H7 (cell line): ENCODE measurements around the gene MAN2A1. TPM values are rescaled to one million over a fixed set of nuclear protein-coding genes. Genes with fewer than 3 reads are reported as not detected.
"Not testable (repeated sequence)": the region's sequence is repeated elsewhere in the genome, so short reads cannot be mapped to it uniquely, and the experiment has no call there.

Experiments used
- DNase-seq: peaks from one replicate; pipeline ENCODE4 v3.0.0; 2012
- H3K27me3 ChIP-seq: 2 replicates; pipeline ENCODE4 v1.6.0; 2011; ENCODE audit warnings: mild to moderate bottlenecking, low read length; ENCODE audit not compliant: control insufficient read depth, insufficient read depth
- H3K36me3 ChIP-seq: replicated peaks from 2 replicates; pipeline ENCODE4 v1.5.1; 2011; ENCODE audit warnings: low read length; ENCODE audit not compliant: control insufficient read depth, insufficient read depth
- H3K4me3 ChIP-seq: 2 replicates; pipeline ENCODE4 v1.5.1; 2011; ENCODE audit warnings: low read depth, mild to moderate bottlenecking, control low read depth, low read length, moderate library complexity; ENCODE audit not compliant: insufficient read depth
- total RNA-seq: library from RNA; depleted of rRNA; stranded (reverse); fragments of >200 nt; shearing (Covaris generic); gene quantifications from 2 replicates; pipeline ENCODE4 v1.2.3, GENCODE V29; 2014

The MAN2A1 gene
- total RNA-seq, 1 experiment from 2014 or later = 53.5 TPM

DNA sequence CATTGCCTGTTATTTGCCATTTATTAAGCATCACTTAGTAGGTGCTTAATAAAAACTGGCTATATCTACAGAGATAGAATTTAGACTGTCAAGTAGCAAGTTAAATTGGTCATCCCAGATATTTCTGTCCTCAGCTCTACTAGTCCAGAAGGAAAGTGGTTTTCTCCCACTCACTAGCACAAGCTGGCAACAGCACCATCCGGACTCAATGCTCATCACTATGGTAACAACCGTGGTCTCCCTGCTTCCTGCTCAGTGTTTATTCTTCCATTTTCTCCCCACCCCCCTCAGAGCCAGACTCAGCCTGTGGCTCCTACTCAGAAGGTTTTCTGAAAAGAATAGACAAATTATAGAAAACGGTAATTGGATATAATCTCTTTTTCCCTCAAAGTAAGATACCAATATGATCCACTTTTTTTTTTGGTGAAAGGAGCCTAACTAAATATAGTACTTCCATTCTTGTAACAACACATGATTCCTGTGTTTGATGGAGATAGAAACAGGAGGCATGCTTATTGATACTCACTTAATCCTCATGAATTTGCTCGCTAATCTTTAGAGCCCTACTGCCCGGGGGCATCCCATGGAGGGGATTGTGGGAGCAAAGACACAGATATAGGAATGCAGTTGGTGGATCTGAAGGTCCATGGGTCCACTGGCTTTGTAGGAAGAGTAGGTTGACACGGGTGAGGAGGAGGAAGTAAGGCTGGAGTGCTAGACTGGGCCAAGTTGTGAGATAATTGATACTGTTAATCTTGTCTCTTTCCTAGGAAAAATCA is 191.4 kb downstream of the MAN2A1 start:
- Histone ChIP-seq H3K27me3 (no peaks in the 10 kb centered on the region), H3K4me3 (no peak overlapping the region), H3K36me3 (no peaks in the 10 kb centered on the region)
- no peak for DNase-seq

GRCh38 chr5:109882546-109882945 is 192.8 kb downstream of the MAN2A1 start:
- Histone ChIP-seq H3K27me3 (no peaks in the 10 kb centered on the region), H3K4me3 (no peak overlapping the region), H3K36me3 (no peaks in the 10 kb centered on the region)
- DNase-seq = no peak

GRCh38 chr5:109884676-109885075 is 194.9 kb downstream of the MAN2A1 start:
- Histone ChIP-seq H3K27me3 (no peaks in the 10 kb centered on the region), H3K4me3 (no peak overlapping the region), H3K36me3 (no peaks in the 10 kb centered on the region)
- DNase-seq = no peak

- Histone ChIP-seq H3K36me3 (no peaks in the 10 kb centered on the region), H3K4me3 (no peak overlapping the region), H3K27me3 (no peaks in the 10 kb centered on the region)
- DNase-seq = no peak
Measured at GRCh38 chr5:109885205-109885604, 195.5 kb downstream of the MAN2A1 start.

DNA sequence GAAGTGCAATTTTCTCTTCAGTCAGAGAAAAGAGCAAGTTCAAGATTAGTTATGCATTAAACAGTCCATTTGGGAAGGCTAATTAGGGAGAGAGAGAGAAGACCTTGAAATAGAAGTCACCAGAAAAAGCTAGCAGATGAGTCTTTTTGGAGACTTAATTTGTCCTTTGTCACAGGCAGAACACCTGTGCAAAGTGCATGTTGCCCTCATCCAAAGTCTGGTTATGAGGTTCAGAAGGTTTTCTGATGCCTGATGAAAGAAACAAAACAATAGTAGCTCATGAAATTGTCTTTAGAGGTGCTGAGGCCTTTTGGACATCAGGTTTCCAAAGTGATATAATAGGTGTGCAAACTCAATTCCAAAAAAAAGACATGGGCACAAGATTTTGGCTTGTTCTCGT is 199.3 kb downstream of the MAN2A1 start:
- no peak for DNase-seq
- H3K27me3 ChIP-seq = no peaks in the 10 kb centered on the region
- no peaks in the 10 kb centered on the region for H3K36me3 ChIP-seq
- no peak overlapping the region for H3K4me3 ChIP-seq

DNA sequence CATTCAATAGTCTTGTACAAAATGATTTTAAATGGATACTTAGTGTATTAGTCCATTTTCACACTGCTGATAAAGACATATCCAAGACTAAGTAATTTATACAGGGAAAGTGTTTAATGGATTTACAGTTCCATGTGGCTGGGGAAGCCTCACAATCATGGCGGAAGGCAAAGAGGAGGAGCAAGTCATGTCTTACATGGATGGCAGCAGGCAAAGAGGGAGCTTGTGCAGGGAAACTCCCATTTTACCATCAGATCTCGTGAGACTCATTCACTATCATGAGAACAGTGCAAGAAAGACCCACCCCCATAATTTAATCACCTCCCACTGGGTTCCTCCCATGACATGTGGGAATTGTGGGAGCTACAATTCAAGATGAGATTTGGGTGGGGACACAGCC is 203.5 kb downstream of the MAN2A1 start:
- H3K36me3 ChIP-seq, DNase-seq, H3K27me3 ChIP-seq, H3K4me3 ChIP-seq: not testable (repeated sequence)

DNA sequence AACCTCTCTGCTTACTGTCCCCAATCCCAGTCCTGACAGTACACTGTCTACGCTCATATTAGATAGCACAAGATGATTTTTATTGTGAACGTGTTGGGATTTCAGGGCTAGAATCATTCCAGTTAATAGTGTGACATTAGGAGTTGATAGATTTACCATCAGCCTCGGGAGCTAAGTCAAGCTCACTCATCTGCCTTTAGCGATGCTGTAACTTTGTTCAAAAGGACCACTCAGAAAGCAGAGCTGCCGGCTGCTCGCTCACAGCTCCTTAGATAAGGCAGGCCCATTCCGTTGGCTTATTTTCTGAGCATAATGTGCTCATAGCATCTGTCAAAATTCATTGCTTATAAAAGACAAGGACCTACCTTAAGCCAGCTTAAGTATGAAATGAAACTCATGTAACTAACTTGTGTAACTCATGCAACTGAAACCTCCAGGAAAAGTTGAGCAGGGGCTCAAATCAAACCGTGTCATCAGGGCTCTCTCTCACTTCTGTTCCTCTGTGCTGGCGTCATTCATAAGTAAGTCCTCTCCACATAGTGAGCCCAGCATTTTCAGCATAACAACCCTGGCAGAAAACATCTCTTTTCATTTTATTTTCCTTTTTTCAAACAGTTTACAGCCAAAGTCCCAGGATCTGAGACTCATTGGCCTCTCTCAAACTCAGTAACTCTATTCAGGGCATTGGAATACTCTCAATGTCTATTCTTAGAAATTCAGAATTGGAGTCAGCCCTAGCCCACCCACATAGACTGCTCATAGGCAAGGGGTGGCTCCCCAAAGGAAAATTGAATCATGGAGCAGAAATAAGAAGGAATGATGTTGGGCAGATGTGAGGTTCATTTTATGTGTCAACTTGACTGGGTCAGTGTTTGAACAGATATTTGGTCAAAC is 208.8 kb downstream of the MAN2A1 start:
- Histone ChIP-seq H3K36me3 (no peaks in the 10 kb centered on the region), H3K4me3 (no peak overlapping the region), H3K27me3 (no peaks in the 10 kb centered on the region)
- DNase-seq = no peak

DNA sequence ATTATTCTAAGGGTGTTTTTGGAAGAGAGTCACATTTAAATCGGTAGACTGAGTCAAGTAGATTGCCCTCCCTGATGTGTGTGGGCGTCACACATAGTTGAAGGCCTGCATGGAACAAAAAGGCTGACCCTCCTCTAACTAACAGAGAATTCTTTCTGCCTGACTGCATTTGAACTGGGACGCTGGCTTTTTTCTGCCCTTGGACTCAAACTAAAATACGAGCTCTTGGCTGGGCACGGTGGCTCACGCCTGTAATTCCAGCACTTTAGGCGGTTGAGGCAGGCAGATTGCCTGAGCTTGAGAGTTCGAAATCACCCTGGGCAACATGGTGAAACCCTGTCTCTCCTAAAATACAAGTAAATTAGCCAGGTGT is 209.4 kb downstream of the MAN2A1 start:
- H3K4me3 ChIP-seq = no peak overlapping the region
- DNase-seq = no peak
- H3K36me3 ChIP-seq = no peaks in the 10 kb centered on the region
- no peaks in the 10 kb centered on the region for H3K27me3 ChIP-seq

- Histone ChIP-seq H3K36me3 (no peaks in the 10 kb centered on the region), H3K4me3 (no peak overlapping the region), H3K27me3 (no peaks in the 10 kb centered on the region)
- no peak for DNase-seq
Measured at GRCh38 chr5:109900461-109900860, 210.7 kb downstream of the MAN2A1 start.

DNA sequence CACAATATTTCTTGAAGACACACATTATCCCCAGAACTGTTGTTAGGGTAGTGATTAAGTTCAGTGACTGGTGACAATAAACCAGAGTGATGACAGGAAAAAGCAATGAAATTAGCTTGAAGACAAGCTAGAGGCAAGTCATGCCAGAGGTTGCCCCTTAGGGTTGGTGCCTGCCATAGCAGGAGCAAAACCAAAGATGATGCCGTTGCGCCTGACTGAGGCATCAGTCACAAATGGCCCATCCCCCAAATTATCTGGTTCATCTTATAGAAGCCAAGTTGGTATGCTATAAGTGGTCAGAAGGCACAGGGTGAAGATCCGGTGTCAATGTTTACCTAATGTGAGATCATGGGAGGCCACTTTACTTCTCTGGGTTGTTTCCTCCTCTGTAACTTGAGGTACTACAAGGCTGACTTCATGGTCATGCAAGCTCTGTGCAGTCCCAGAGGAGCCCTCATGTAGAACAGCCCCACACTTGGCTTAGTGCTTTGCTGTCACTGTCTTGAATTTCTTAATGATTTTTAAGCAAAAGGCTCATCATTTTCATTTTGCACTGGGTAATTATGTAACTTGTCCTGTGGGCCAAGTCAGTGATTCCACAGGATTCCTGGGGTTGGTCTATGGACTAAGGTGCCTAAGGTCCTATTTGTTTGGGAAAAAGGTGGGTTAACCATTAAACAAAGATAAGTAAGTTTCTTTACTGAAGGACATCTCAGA is 211.3 kb downstream of the MAN2A1 start:
- Histone ChIP-seq H3K4me3 (no peak overlapping the region), H3K27me3 (no peaks in the 10 kb centered on the region), H3K36me3 (no peaks in the 10 kb centered on the region)
- DNase-seq = no peak

DNA sequence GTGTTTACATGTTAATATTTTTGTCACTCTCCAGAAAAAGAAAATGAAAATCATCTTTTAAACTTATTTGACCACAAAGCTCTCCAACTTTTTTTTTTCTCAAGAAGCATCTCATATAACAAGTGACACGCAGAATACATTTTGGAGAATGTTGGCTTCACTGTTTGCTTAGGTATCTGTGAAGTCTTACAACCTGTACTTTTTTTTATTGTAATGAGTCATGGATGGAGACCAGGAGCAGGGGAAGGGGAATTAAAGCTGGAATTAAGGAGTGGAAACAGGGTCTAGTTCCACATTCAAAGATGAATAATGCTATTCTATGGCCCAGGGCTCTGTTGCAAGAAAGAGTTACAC is 211.9 kb downstream of the MAN2A1 start:
- DNase-seq = no peak
- Histone ChIP-seq H3K27me3 (no peaks in the 10 kb centered on the region), H3K4me3 (no peak overlapping the region), H3K36me3 (no peaks in the 10 kb centered on the region)

- no peaks in the 10 kb centered on the region for H3K36me3 ChIP-seq
- H3K4me3 ChIP-seq = no peak overlapping the region
- no peak for DNase-seq
- H3K27me3 ChIP-seq = no peaks in the 10 kb centered on the region
Measured at GRCh38 chr5:109903061-109903460, 213.3 kb downstream of the MAN2A1 start.

DNA sequence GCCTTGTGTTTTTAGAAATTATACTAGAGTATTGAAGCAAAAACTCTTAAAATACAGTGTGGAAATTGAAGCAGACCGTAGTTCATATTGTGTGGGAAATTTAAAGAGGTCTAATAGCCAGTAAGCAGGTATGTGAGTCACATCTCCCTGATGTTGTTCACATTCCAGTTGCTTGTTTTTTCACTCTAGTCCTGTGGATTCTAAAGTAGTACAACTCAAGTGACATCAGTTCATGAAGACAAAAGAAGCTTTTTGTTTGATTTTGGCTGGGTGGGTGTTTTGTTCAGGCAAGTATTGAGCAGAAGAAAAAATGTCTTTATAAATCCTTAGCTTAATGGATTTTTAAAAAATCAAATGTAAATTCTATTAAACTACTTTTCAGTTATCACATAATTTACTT is 216.2 kb downstream of the MAN2A1 start:
- H3K36me3 ChIP-seq = no peaks in the 10 kb centered on the region
- H3K27me3 ChIP-seq = no peaks in the 10 kb centered on the region
- no peak overlapping the region for H3K4me3 ChIP-seq
- no peak for DNase-seq

- no peaks in the 10 kb centered on the region for H3K27me3 ChIP-seq
- no peak for DNase-seq
- no peak overlapping the region for H3K4me3 ChIP-seq
Measured at GRCh38 chr5:109907189-109907588, 217.5 kb downstream of the MAN2A1 start.

GRCh38 chr5:109907731-109908130 is 218.0 kb downstream of the MAN2A1 start:
- Histone ChIP-seq H3K4me3 (no peak overlapping the region), H3K27me3 (no peaks in the 10 kb centered on the region), H3K36me3 (no peaks in the 10 kb centered on the region)
- no peak for DNase-seq

More at GRCh38 chr5:109907189-109907588, 217.5 kb downstream of the MAN2A1 start:
- H3K36me3 ChIP-seq = no peaks in the 10 kb centered on the region
